ENCODE measurements around the gene ACADVL.

The ACADVL gene

GRCh38 chr17:7229504-7229903 is 9.8 kb downstream of the ACADVL start:
- Histone ChIP-seq H3K4me1 (peaks cover 14% of the 10 kb centered on the region), H3K79me2 (peaks cover 49% of the 10 kb centered on the region), H3K27ac (no peak overlapping the region), H3K9ac (no peak overlapping the region), H3K4me3 (ENCODE audit: low read depth, low read length) (no peak overlapping the region), H3K27me3 (ENCODE audit: control insufficient read depth, insufficient read depth, low read length) (no peaks in the 10 kb centered on the region), H3K9me3 (ENCODE audit: control insufficient read depth, low read length) (no peaks in the 10 kb centered on the region), H3K36me3 (ENCODE audit: control insufficient read depth, insufficient read depth, low read length) (no peaks in the 10 kb centered on the region), H2AFZ (no peak overlapping the region), H3K4me2 (ENCODE audit: low read length) (no peak overlapping the region)
- TF ChIP-seq CTCF (IDR thresholded peaks at IDR 0.05), result no peak

- Histone ChIP-seq H3K36me3 (ENCODE audit: control insufficient read depth, insufficient read depth, low read length) (no peaks in the 10 kb centered on the region), H3K9me3 (ENCODE audit: control insufficient read depth, low read length) (no peaks in the 10 kb centered on the region), H3K27ac (no peak overlapping the region), H3K4me2 (ENCODE audit: low read length) (peak overlapping the region; percentile 34), H2AFZ (no peak overlapping the region), H3K4me3 (ENCODE audit: low read depth, low read length) (no peak overlapping the region), H3K27me3 (ENCODE audit: control insufficient read depth, insufficient read depth, low read length) (no peaks in the 10 kb centered on the region), H3K4me1 (peaks cover 14% of the 10 kb centered on the region), H3K79me2 (peaks cover 46% of the 10 kb centered on the region), H3K9ac (no peak overlapping the region)
- no peak for TF ChIP-seq CTCF (IDR thresholded peaks at IDR 0.05)
Measured at GRCh38 chr17:7232114-7232513, 12.4 kb downstream of the ACADVL start.

- H3K4me1 ChIP-seq, result peaks cover 14% of the 10 kb centered on the region
Measured at GRCh38 chr17:7233701-7234082, 14.0 kb downstream of the ACADVL start.

GRCh38 chr17:7234083-7234951 is 14.6 kb downstream of the ACADVL start, which contains the start of gene DVL2:
Gene DVL2, minus strand, starts transcription at chr17:7234517. Its CDS starts 255 bp downstream, at chr17:7234262.
- H2AFZ ChIP-seq, result peak within 1 kb of the TSS; percentile 84
- H3K4me2 ChIP-seq (ENCODE audit: low read length), result peak within 1 kb of the TSS; percentile 72
- H3K27ac ChIP-seq, result peak within 1 kb of the TSS; percentile 82
- peaks cover 39% of the 10 kb centered on the region for H3K79me2 ChIP-seq
- H3K4me3 ChIP-seq (ENCODE audit: low read depth, low read length), result peak within 1 kb of the TSS; percentile 83
- H3K27me3 ChIP-seq (ENCODE audit: control insufficient read depth, insufficient read depth, low read length), result no peaks in the 10 kb centered on the region
- H3K4me1 ChIP-seq, result peaks cover 14% of the 10 kb centered on the region
- H3K9me3 ChIP-seq (ENCODE audit: control insufficient read depth, low read length), result no peaks in the 10 kb centered on the region
- no peak for TF ChIP-seq CTCF (IDR thresholded peaks at IDR 0.05)
- no peaks in the 10 kb centered on the region for H3K36me3 ChIP-seq (ENCODE audit: control insufficient read depth, insufficient read depth, low read length)
- H3K9ac ChIP-seq, result peak within 1 kb of the TSS; percentile 38

More at GRCh38 chr17:7233701-7234082, 14.0 kb downstream of the ACADVL start:
- Histone ChIP-seq H3K4me2 (ENCODE audit: low read length) (peak overlapping the region; percentile 72), H3K27me3 (ENCODE audit: control insufficient read depth, insufficient read depth, low read length) (no peaks in the 10 kb centered on the region), H3K9ac (peak overlapping the region; percentile 38), H3K4me3 (ENCODE audit: low read depth, low read length) (peak overlapping the region; percentile 83), H2AFZ (peak overlapping the region; percentile 84), H3K36me3 (ENCODE audit: control insufficient read depth, insufficient read depth, low read length) (no peaks in the 10 kb centered on the region), H3K79me2 (peaks cover 43% of the 10 kb centered on the region), H3K9me3 (ENCODE audit: control insufficient read depth, low read length) (no peaks in the 10 kb centered on the region), H3K27ac (peak overlapping the region; percentile 82)
- TF ChIP-seq CTCF (IDR thresholded peaks at IDR 0.05), result no peak

Data from parathyroid adenoma (tissue), 2 donors.